IPS-NIHi7 (cell line): Measurements from ENCODE around the gene DPH3.

Experiments used
- DNase-seq: peaks from one replicate; pipeline ENCODE4 v3.0.0; 2012; ENCODE audit warnings: mixed read lengths; ENCODE audit errors: extremely low spot score

The DPH3 gene

DNA sequence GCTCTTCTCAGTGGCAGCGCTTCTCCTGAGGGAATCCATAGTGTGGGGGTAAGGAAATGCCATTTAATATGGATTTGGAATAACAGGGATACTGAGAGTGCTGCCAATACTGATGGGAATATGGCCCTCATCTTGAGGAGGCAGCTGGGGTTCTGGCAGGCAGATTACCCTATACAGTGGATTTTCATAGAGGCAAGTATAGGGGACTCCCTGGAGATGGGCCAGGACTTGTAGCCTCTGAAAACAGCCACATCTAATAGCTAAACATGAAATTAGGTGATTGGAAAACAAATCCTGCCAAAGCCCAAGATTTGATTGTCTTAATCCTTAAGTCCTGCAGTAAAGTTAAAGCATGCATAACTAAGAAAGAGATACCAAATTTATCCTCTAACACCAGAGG, 30.9 kb downstream of the DPH3 start:
- DNase-seq = no peak

DNA sequence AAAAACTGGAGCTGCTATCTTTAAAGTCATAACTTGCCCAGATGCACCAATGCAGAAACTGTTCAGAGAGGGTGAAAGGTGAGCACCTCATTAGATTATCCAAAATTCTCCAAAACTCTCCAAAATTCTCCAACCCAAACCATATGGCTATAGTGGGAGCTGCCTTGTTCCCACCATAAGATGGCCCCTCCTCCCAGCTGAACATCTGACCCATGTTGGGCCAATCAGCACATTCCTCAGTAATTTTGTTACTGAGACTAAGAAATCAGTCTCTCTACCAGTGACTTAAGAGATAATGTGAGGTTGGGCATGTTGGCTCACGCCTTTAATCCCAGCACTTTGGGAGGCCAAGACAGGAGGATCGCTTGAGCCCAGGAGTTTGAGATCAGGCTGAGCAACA, 32.8 kb downstream of the DPH3 start:
- DNase-seq = no peak

DNA sequence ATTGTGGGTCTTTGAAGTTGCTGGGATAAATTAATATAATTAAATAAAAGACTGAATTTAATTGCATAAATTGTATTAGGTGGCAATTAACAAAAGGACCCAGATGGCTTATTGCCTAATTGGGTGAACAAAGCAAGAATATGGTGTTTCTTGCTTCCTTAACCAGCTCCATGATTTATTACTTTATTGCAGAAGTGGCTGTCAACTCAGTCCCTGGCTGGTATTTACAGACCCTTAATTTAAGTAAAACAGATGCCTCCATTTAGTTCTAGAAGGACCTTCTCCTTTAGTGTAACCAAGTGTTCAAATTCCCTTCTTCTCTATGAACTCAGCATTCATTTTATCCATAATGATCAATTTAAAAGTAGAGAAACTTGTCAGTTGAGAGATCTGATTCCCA, 35.1 kb downstream of the DPH3 start:
- DNase-seq = no peak

GRCh38 chr3:16227566-16227965, 37.2 kb downstream of the DPH3 start:
- DNase-seq = no peak

DNA sequence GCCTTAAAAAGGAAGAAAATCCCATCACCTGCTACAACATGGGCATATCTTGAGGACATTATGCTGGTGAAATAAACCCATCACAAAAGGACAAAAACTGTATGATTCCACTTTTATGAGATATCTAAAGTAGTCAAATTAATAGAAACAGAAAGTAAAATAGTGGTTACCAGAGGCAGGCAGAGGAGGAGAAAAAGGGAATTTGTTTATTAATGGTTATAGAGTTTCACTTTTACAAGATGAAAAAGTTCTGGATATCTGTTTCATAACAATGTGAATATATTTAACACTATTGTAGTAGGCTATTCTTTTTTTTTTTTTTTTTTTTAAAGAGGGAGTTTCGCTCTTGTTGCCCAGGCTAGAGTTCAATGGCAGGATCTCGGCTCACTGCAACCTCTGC, 40.4 kb downstream of the DPH3 start:
- DNase-seq = no peak

- no peak for DNase-seq
Measured at GRCh38 chr3:16222547-16222946, 42.2 kb downstream of the DPH3 start.

- no peak for DNase-seq
Measured at GRCh38 chr3:16221990-16222389, 42.8 kb downstream of the DPH3 start.

- no peak for DNase-seq
Measured at GRCh38 chr3:16219777-16220176, 45.0 kb downstream of the DPH3 start.

DNA sequence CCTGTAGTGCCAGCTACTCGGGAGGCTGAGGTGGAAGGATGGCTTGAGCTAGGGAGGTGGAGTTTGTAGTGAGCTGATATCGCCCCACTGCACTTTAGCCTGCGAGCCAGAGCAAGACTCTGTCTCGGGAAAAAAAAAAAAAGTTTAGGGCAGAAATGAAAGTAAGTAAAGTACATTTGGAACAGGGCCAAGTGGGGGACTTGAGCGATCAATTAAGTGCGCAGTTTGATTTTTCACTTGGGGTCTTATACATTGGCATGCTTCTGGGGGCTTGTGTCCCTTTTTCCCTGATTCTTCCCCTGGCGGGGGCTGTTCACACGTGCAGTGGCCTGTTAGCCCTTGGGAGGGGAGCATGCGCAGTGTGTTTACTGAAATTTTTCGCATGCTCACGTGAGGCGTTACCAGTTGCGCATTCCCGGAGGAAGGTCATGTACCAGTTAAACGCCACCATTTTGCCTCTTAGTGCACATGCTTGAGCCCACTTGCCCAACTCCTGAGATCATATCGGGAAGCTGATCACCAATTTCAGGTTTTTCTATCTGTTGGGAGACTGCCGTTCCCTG, 48.3 kb downstream of the DPH3 start:
- no peak for DNase-seq

GRCh38 chr3:16214366-16214765, 50.4 kb downstream of the DPH3 start:
- no peak for DNase-seq

DNA sequence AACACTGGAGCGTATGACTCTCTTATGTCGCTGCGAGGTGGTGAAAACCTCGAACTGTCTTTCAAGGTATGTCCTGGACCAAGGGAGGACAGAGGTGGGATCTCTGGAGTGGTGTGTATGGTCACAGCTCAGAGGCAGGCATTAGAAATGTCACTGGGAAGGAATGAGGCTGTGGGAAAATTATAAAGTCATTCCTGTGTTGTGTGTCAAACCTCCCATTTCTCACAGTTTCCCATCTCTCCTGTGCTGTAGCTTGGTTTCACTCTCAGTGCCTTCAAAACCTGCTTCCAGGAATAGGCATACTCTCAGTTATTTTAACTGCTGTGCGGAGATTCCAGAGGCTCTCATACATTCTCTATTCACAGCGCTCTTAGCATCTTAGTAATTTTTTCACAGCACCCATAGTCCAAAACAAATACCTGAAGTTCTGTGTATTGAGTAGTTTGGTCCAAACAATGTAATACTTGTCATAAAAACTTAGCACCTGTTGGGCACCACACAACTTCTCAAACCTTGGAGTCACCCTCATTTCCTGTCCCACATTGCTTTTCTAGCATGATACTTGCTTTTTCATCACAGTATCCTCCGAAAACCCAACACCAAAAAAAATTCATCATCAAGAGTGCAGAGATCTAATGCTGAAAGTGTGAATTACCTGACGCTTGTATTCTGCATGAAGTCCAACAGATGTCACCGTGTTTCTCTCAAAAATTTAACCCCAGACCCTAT, 53.4 kb downstream of the DPH3 start:
- no peak for DNase-seq
